GM20000 (cell line): Measurements from ENCODE around the gene ATP13A3.

Experiments
- DNase-seq: peaks from one replicate; pipeline ENCODE4 v3.0.0; 2012; ENCODE audit warnings: low spot score
- TF ChIP-seq, protein P1 (sequence below): IDR thresholded peaks from 2 replicates; pipeline ENCODE4 v1.5.1; 2012; ENCODE audit warnings: mild to moderate bottlenecking, control low read depth; ENCODE audit errors: extremely low read depth, missing control alignments

Gene ATP13A3

DNA sequence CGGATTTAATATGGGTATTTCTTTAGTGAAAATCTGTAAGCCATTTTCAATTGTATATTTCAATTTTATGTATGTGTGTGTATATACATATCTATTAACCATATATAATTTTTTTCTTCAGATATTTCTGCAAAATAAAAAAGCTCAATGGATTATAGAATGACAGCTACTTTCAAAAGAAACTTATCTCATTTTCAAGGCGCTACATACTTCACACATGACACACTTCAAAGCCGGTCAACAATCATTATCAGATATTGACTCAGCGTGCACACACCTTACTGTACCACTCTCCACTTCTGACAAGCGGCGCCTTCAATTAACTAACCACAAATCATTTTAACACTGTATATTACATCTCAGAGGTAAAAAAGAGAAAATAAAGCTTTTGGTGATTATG is 39.6 kb downstream of the ATP13A3 start:
- TF ChIP-seq, protein P1, sequence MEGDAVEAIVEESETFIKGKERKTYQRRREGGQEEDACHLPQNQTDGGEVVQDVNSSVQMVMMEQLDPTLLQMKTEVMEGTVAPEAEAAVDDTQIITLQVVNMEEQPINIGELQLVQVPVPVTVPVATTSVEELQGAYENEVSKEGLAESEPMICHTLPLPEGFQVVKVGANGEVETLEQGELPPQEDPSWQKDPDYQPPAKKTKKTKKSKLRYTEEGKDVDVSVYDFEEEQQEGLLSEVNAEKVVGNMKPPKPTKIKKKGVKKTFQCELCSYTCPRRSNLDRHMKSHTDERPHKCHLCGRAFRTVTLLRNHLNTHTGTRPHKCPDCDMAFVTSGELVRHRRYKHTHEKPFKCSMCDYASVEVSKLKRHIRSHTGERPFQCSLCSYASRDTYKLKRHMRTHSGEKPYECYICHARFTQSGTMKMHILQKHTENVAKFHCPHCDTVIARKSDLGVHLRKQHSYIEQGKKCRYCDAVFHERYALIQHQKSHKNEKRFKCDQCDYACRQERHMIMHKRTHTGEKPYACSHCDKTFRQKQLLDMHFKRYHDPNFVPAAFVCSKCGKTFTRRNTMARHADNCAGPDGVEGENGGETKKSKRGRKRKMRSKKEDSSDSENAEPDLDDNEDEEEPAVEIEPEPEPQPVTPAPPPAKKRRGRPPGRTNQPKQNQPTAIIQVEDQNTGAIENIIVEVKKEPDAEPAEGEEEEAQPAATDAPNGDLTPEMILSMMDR: no peak
- no peak for DNase-seq

DNA sequence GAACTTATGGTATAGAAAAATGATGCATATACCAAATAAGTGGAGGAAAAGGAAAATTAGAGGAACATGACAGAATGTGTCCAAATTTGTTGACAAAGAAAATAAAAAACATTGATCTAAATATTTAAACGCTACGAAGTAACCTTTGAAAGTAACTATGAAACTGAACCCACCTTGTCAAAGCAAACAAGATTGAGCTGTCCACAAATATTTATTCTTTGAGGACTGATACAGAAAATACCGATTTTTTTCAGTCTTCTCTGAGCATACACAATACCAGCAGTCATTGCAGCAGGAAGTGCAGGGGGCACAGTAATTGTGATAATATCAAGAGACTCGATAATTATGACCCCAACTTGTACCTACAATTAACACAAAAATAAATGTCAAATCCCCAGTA is 40.0 kb downstream of the ATP13A3 start:
- TF ChIP-seq, protein P1: no peak

DNA sequence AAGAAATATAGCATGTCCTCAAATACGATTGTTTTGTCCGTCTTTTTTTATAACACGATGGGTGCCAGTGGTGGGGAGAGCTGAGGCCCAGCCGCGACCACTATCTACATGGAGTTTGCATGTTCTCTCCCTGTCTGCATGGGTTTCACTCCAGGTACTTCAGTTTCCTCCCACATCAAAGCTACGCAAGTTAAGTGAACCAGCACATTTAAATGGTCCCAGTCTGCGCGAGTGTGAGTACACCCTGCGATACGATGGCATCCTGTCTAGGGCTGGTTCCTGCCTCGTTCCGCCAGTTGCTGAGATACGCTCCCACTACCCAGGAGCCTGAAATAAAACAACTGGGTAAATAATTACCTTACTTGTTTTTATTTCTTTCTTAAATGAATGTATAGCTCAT is 40.6 kb downstream of the ATP13A3 start:
- TF ChIP-seq, protein P1: no peak
- DNase-seq: no peak

More for the DNA sequence above, 40.0 kb downstream of the ATP13A3 start:
- DNase-seq: no peak

DNA sequence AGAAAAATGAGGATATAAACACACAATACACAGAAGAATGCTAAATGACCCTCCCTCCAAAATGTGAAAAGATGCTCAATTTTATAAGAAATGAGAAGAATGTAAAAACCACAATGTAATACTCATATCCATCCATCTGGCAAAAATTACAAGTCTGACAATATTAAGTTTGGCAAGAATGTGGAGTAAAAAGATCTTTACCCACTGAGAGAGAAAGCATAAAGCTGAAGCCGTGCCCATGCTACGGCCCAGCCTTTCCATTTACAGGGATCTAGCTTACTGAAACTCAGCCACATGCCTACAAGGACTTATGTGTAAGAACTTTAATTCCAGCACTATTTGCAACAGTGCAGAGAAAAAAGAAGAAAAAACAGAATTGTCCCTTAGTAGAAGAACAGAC is 42.9 kb downstream of the ATP13A3 start:
- TF ChIP-seq, protein P1: no peak
- no peak for DNase-seq

DNA sequence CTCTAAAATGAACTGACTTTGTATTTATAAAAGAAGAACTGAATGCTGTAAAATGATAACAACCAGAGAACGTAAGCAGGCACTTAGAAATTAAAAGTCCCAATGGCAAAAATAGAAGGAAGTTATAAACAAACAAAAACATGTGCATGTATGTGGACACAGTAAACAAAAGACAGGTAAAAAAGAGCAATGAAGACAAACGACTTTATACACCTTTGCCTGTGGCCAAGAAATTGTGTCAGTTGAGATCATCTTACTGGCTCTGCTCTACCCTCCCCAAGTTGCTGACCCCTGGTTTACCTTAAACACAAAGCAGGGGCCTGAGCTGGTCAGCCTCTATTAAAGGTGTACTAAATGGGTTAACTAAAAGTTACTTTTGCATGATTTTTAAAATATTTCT is 46.0 kb downstream of the ATP13A3 start:
- TF ChIP-seq, protein P1: no peak
- no peak for DNase-seq

DNA sequence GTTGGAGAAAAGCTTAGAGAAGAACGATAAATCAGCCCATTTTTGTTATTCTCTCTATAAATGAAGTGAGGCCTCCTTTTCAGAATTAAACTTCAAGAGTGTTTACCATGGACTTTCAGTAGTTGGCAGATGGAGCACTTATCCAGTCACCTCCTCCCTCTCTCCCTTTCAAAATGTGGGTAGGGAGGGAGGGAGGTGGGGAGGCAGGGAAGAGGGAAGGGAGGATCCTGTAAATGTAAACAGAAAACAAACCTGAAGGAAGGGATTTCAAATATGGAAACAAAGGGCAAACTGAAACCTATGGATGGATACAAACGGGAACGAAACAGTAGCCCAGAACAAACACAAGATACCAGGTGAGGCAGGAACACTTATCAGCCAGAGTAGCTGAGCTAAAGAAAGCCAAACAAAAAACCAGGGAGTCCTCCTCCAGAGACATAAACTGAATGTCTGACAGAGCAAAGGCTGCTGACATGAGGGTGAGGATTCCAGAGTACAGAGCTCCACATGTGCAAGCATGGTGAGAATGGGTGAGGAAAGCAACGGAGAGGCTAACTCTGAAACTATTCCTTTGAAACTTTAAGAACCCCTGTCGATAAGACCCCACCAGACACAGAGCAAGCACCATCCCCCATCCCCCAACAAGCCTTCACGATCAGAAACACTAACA is 46.8 kb downstream of the ATP13A3 start:
- TF ChIP-seq, protein P1: no peak
- DNase-seq: no peak

DNA sequence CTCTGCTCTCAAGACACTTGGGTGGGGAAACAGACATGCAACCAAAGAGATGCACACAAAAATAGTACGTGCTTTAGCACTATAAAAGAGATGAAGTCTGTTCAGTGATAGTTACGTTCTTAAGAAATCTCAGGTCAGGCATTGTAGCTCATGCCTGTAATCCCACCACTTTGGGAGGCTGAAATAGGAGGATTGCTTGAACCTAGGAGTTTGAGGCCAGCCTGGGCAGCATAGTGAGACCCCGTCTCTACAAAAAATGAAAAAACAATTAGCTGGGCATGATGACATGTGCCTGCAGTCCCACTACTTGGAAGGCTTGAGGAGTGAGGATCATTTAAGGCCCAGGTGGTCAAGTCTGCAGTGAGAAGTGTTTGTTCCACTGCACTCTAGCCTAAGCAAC is 52.3 kb downstream of the ATP13A3 start:
- no peak for DNase-seq
- TF ChIP-seq, protein P1: no peak
